Measurements from ENCODE around the gene ASTN2.

The ASTN2 gene

DNA sequence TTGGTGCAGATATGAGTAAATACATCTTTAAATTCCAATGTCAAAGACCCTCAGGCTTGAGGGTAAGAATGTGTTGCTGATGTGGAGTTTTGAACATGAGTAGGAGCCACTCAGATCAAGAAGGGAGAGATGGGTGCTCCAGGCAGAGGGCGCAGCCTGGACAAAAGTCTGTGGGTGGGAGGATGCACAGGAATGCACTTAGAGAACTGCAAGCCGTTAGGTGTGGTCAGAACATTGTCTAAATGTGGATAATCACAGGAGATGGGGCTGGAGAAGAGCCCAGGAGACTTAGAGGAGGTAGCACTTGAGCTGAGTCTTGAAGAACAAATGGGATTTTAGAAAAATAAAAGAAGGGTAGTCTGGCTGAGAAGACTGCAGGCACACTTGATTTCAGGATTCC, 1005.7 kb downstream of the ASTN2 start:
- DNase-seq: no peak
- Histone ChIP-seq H3K27ac (no peak overlapping the region), H3K4me3 (ENCODE audit: low read depth, low read length) (no peak overlapping the region), H3K36me3 (replicated peaks) (no peaks in the 10 kb centered on the region), H3K27me3 (replicated peaks) (no peaks in the 10 kb centered on the region)
- in situ Hi-C loops (cut with HindIII; ENCODE audit: low pct_ligation_motif_present, low sequenced_read_pairs): no loop called here
- TF ChIP-seq, protein P1, sequence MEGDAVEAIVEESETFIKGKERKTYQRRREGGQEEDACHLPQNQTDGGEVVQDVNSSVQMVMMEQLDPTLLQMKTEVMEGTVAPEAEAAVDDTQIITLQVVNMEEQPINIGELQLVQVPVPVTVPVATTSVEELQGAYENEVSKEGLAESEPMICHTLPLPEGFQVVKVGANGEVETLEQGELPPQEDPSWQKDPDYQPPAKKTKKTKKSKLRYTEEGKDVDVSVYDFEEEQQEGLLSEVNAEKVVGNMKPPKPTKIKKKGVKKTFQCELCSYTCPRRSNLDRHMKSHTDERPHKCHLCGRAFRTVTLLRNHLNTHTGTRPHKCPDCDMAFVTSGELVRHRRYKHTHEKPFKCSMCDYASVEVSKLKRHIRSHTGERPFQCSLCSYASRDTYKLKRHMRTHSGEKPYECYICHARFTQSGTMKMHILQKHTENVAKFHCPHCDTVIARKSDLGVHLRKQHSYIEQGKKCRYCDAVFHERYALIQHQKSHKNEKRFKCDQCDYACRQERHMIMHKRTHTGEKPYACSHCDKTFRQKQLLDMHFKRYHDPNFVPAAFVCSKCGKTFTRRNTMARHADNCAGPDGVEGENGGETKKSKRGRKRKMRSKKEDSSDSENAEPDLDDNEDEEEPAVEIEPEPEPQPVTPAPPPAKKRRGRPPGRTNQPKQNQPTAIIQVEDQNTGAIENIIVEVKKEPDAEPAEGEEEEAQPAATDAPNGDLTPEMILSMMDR (IDR thresholded peaks at IDR 0.05; ENCODE audit: low read depth, low read length, missing control alignments): no peak

GRCh38 chr9:116406469-116406868, 1008.4 kb downstream of the ASTN2 start:
- H3K4me3 ChIP-seq (ENCODE audit: low read depth, low read length): no peak overlapping the region
- TF ChIP-seq, protein P1 (IDR thresholded peaks at IDR 0.05; ENCODE audit: low read depth, low read length, missing control alignments): no peak
- DNase-seq: no peak
- in situ Hi-C loops (cut with HindIII; ENCODE audit: low pct_ligation_motif_present, low sequenced_read_pairs): no loop called here
- no peaks in the 10 kb centered on the region for H3K36me3 ChIP-seq (replicated peaks)
- no peak overlapping the region for H3K27ac ChIP-seq
- no peaks in the 10 kb centered on the region for H3K27me3 ChIP-seq (replicated peaks)

GRCh38 chr9:116405321-116405720, 1009.5 kb downstream of the ASTN2 start:
- no peak overlapping the region for H3K4me3 ChIP-seq (ENCODE audit: low read depth, low read length)
- in situ Hi-C loops (cut with HindIII; ENCODE audit: low pct_ligation_motif_present, low sequenced_read_pairs): no loop called here
- peaks cover 1% of the 10 kb centered on the region for H3K36me3 ChIP-seq (replicated peaks)
- no peak for DNase-seq
- TF ChIP-seq, protein P1 (IDR thresholded peaks at IDR 0.05; ENCODE audit: low read depth, low read length, missing control alignments): no peak
- no peaks in the 10 kb centered on the region for H3K27me3 ChIP-seq (replicated peaks)
- no peak overlapping the region for H3K27ac ChIP-seq

DNA sequence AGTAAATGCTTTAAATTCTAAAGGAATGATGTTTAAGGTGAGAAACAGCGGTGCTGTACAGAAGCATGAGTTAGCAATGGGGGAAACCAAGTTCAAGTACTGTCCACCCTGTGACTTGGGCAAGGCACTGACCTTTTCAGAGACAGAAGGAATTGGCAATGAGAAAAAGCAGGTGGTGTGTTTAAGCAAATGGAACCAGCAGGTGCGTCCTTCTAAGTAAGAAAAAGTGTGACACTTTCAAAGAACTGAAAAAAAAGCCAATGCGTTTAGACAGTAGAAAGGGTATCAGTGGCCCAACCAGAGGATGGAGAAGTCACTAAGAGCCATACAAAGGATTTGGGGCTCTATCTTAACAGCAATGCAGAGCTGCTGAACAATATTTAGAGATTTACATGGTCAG, 1010.6 kb downstream of the ASTN2 start:
- peaks cover 10% of the 10 kb centered on the region for H3K36me3 ChIP-seq (replicated peaks)
- no peak overlapping the region for H3K27ac ChIP-seq
- no peak for DNase-seq
- H3K27me3 ChIP-seq (replicated peaks): no peaks in the 10 kb centered on the region
- TF ChIP-seq, protein P1 (IDR thresholded peaks at IDR 0.05; ENCODE audit: low read depth, low read length, missing control alignments): no peak
- H3K4me3 ChIP-seq (ENCODE audit: low read depth, low read length): no peak overlapping the region
- in situ Hi-C loops (cut with HindIII; ENCODE audit: low pct_ligation_motif_present, low sequenced_read_pairs): no loop called here

GRCh38 chr9:116403171-116403570, 1011.7 kb downstream of the ASTN2 start:
- in situ Hi-C loops (cut with HindIII; ENCODE audit: low pct_ligation_motif_present, low sequenced_read_pairs): no loop called here
- H3K4me3 ChIP-seq (ENCODE audit: low read depth, low read length): no peak overlapping the region
- H3K36me3 ChIP-seq (replicated peaks): peaks cover 21% of the 10 kb centered on the region
- no peaks in the 10 kb centered on the region for H3K27me3 ChIP-seq (replicated peaks)
- H3K27ac ChIP-seq: no peak overlapping the region
- TF ChIP-seq, protein P1 (IDR thresholded peaks at IDR 0.05; ENCODE audit: low read depth, low read length, missing control alignments): no peak
- no peak for DNase-seq

DNA sequence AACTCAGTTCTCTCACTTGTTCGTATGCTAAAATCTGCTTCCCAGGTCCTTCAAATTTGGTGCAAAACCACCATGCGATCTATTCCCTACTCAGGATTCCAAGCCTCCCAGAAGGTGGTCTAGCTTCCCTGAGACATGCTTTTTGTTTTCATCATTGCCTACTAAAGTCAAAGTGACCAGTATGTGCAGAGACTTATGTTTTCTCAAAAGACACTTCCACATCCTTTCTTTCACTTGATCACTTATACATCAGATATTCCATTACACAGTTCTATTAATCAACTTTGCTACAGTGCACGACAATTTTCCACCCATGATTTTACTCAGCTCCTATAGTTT, 1019.2 kb downstream of the ASTN2 start:
- peaks cover 87% of the 10 kb centered on the region for H3K36me3 ChIP-seq (replicated peaks)
- H3K27ac ChIP-seq: no peak overlapping the region
- no peaks in the 10 kb centered on the region for H3K27me3 ChIP-seq (replicated peaks)
- H3K4me3 ChIP-seq (ENCODE audit: low read depth, low read length): no peak overlapping the region
- in situ Hi-C loops (cut with HindIII; ENCODE audit: low pct_ligation_motif_present, low sequenced_read_pairs): no loop called here
- no peak for DNase-seq
- TF ChIP-seq, protein P1 (IDR thresholded peaks at IDR 0.05; ENCODE audit: low read depth, low read length, missing control alignments): no peak

Data from brain microvascular endothelial cell (primary cell).